ENCODE measurements around the gene UCP2. TPM values are rescaled to one million over a fixed set of nuclear protein-coding genes. Genes with fewer than 3 reads are reported as not detected.

The UCP2 gene
- total RNA-seq, 1 donor from 2014 or later = 12.8 TPM

DNA sequence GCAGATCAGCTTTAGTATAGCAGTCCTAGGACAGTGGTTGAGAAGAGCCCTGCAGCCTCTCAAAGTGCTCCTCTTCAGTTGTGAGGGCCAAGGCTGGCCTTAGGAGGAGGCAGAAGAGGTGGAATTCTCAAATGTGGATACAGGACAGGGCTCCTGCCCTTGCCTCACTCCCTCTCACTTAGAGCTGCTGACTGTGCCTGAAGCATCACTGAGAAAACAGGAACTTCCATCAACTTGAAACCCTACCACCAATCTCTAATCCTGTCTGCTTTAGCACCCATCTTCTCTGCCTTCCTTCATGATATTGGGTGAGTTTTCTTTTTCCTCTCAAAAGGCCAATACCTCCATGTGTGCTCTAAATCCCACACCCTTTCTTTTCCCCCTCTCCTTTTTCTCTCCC lies 40.6 kb upstream of the UCP2 start:
- peaks cover 11% of the 10 kb centered on the region for H3K4me1 Mint-ChIP-seq (ENCODE audit: unreplicated experiment)
- H3K4me3 Mint-ChIP-seq (ENCODE audit: unreplicated experiment) = no peak overlapping the region
- DNase-seq (ENCODE audit: low spot score) = no peak
- H3K27ac Mint-ChIP-seq (ENCODE audit: unreplicated experiment) = no peak overlapping the region
- no peaks in the 10 kb centered on the region for H3K9me3 Mint-ChIP-seq (ENCODE audit: unreplicated experiment)
- no peaks in the 10 kb centered on the region for H3K36me3 Mint-ChIP-seq (ENCODE audit: low read depth, unreplicated experiment)
- H3K27me3 Mint-ChIP-seq (ENCODE audit: unreplicated experiment) = no peaks in the 10 kb centered on the region
- no peak for TF ChIP-seq CTCF (IDR thresholded peaks at IDR 0.05; ENCODE audit: unreplicated experiment)

DNA sequence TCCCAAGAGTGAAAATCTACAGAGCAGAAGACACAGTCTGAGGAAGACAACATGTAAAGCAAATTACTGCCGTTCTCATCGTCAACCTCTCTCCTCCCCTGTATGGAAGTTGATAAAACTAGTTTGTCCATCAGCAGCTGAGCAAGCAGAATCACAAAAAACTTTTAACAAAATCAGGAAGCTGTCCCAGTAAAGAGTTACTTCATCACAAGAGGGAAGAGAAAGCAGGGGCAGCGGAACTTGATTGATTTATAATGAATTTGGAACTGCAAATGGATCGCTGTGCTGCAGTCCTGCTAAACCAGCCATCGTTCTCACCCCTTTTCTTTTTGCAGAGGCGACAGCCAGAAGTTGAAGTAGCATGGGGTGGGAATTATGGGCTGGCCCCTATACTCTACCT lies 39.9 kb upstream of the UCP2 start:
- no peak overlapping the region for H3K27ac Mint-ChIP-seq (ENCODE audit: unreplicated experiment)
- H3K36me3 Mint-ChIP-seq (ENCODE audit: low read depth, unreplicated experiment) = no peaks in the 10 kb centered on the region
- H3K27me3 Mint-ChIP-seq (ENCODE audit: unreplicated experiment) = no peaks in the 10 kb centered on the region
- no peaks in the 10 kb centered on the region for H3K9me3 Mint-ChIP-seq (ENCODE audit: unreplicated experiment)
- H3K4me1 Mint-ChIP-seq (ENCODE audit: unreplicated experiment) = peaks cover 11% of the 10 kb centered on the region
- H3K4me3 Mint-ChIP-seq (ENCODE audit: unreplicated experiment) = no peak overlapping the region
- TF ChIP-seq CTCF (IDR thresholded peaks at IDR 0.05; ENCODE audit: unreplicated experiment) = no peak
- no peak for DNase-seq (ENCODE audit: low spot score)

- H3K27ac Mint-ChIP-seq (ENCODE audit: unreplicated experiment) = no peak overlapping the region
- no peak for DNase-seq (ENCODE audit: low spot score)
- no peaks in the 10 kb centered on the region for H3K27me3 Mint-ChIP-seq (ENCODE audit: unreplicated experiment)
- no peak overlapping the region for H3K4me3 Mint-ChIP-seq (ENCODE audit: unreplicated experiment)
- H3K4me1 Mint-ChIP-seq (ENCODE audit: unreplicated experiment) = peaks cover 11% of the 10 kb centered on the region
- H3K36me3 Mint-ChIP-seq (ENCODE audit: low read depth, unreplicated experiment) = peaks cover 5% of the 10 kb centered on the region
- no peaks in the 10 kb centered on the region for H3K9me3 Mint-ChIP-seq (ENCODE audit: unreplicated experiment)
- TF ChIP-seq CTCF (IDR thresholded peaks at IDR 0.05; ENCODE audit: unreplicated experiment) = no peak
Observed at GRCh38 chr11:74021998-74022397, 39.4 kb upstream of the UCP2 start.

- peaks cover 18% of the 10 kb centered on the region for H3K36me3 Mint-ChIP-seq (ENCODE audit: low read depth, unreplicated experiment)
- no peaks in the 10 kb centered on the region for H3K27me3 Mint-ChIP-seq (ENCODE audit: unreplicated experiment)
- TF ChIP-seq CTCF (IDR thresholded peaks at IDR 0.05; ENCODE audit: unreplicated experiment) = no peak
- no peak overlapping the region for H3K4me3 Mint-ChIP-seq (ENCODE audit: unreplicated experiment)
- no peak for DNase-seq (ENCODE audit: low spot score)
- H3K27ac Mint-ChIP-seq (ENCODE audit: unreplicated experiment) = no peak overlapping the region
- no peaks in the 10 kb centered on the region for H3K9me3 Mint-ChIP-seq (ENCODE audit: unreplicated experiment)
- H3K4me1 Mint-ChIP-seq (ENCODE audit: unreplicated experiment) = peaks cover 11% of the 10 kb centered on the region
Observed at GRCh38 chr11:74020539-74020938, 37.9 kb upstream of the UCP2 start.

DNA sequence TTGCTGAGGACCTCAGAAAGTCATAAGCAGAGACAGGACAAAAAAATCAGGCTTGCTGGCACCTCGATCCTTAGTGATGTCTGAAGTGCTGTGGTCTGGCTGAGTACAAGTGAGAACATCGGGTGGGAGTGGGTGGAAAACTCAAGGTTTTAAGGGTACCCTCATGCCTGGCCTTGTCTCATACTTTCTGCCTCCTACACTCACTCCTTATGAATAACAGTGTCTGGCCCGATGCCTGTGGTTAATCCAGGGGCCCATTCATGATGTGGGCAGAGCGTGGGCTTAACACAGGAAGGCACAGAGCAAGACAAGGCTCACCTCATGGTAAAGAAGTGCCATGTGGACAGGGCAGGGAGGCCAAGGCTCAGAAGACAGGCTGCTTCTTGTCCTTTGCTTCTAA lies 37.2 kb upstream of the UCP2 start:
- Mint-ChIP-seq H3K27ac (ENCODE audit: unreplicated experiment) (no peak overlapping the region), H3K4me3 (ENCODE audit: unreplicated experiment) (no peak overlapping the region), H3K4me1 (ENCODE audit: unreplicated experiment) (peaks cover 11% of the 10 kb centered on the region), H3K36me3 (ENCODE audit: low read depth, unreplicated experiment) (peaks cover 21% of the 10 kb centered on the region), H3K9me3 (ENCODE audit: unreplicated experiment) (no peaks in the 10 kb centered on the region), H3K27me3 (ENCODE audit: unreplicated experiment) (no peaks in the 10 kb centered on the region)
- no peak for TF ChIP-seq CTCF (IDR thresholded peaks at IDR 0.05; ENCODE audit: unreplicated experiment)
- DNase-seq (ENCODE audit: low spot score) = no peak
